ENCODE data around the gene ZER1.
"Not testable (repeated sequence)": the region's sequence is repeated elsewhere in the genome, so short reads cannot be mapped to it uniquely, and the experiment has no call there.

The ZER1 gene

DNA sequence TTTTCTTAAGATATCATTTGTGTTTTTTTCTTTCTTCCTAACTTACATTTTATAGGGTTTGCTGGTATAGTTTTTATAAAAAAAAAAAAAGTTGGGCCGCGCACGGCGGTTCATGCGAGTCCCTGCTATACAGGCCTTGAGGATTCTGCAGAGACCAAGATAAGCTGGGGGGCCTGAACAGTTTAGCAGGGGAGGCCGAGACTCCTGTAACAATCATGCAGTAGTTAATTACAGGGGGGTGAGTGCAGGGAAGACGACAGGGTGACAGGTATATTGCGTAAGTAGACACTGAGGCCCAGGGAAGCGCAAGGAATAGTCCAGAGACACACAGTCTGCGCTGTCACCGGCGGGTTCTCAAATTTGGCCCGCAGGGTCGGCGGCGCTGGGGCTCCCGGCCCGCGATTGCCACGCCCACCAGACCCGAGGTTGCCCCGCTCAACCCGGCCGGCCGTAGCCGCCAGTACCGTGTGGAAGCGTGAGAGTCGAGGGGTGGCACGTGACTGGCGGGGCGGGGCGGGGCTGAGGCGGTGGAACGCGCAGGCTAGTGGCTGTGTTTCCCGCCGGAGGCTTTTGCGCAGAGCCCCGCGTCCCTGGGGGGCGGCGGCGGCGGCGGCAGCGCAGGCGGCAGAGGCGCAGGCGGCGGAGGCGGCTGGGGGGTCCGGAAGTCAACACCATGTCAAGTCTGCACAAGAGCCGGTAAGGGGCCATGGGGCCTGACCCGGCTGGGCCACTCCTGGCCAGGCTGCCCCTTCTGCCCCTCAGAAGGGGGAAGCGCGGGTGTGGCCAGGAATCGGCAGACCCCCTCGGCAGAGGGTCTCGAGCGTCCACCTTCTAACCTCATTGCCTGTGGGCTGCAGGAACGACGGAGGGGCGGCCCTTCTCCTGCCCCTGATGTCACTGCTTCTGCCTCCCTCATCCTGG, 15.2 kb upstream of the ZER1 start, which contains the start of gene TBC1D13:
Gene TBC1D13 (plus strand): TSS at position 573 of the 921 bp plus-strand sequence. CDS start 101 bp downstream, at position 674.
- DNase-seq = peak; percentile 85 to 93 (median 90)

DNA sequence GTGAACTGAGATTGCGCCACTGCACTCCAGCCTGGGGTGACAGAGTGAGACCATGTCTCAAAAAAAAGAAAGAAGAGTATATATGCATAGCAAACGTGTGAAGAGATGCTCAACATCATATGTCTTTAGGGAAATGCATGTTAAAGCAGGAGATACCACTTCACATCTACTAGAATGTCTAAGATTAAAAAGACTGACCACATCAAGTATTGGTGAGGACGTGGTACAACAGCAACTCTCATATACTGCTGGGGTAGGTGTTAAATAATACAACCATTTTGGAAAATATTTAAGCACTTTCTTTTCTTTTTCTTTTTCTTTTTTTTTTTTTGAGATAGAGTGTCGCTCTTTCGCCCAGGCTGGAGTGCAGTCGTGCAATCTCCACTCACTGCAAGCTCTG, 13.7 kb upstream of the ZER1 start:
- DNase-seq = no peak

DNA sequence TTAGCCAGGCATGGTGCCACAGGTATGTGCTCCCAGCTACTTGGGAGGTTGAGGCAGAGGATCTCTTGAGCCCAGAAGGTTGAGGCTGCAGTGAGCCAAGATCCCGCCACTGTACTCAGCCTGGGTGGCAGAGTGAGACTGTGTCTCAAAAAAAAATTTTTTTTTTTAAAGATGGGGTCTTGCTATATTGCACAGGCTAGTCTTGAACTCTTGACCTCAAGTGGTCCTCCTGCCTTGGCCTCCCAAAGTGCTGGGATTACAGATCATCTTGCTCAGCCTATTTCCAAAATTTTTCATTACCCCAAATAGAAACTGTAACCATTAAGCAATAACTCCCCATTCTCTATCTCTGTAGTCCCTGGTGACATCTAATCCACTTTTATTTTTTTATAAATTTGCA, 10.9 kb upstream of the ZER1 start:
- no peak for DNase-seq

DNA sequence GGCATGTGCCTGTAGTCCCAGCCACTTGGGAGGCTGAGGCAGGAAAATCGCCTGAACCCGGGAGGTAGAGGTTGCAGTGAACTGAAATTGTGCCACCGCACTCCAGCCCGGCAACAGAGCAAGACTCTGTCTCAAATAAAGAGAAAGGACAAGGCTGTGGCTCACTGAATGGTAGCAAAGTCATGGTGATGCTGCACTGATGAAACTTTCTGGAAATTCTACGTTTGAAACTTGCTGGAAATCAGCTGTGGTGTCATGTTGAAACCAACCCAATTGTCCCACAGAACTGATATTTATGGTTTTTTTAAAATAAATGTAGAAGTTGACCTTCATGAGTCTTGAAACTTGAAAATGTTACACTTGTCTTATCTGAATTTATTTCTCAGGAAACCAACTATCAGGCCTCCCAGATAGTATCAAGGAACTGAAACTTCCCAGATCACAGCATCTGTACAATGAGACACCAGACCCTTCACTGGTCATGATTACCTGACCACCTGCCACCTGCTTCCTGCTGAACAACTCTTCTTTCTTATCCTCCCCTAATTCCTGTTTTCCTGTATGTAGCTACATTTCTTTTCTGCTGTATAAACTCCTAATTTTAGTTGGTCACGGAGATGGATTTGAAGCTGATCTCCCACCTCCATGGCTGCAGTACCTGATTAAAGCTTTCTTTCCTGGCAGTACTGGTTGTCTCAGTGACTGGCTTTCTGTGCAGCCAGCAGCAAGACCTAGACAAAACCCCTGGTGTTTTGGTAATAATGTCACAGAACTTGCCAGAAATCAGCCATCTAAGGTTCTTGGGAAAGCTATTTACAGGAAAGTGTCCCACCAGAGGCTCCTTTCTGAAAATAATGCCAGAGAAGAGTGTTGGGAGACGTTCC, 9.7 kb upstream of the ZER1 start:
- DNase-seq = no peak

DNA sequence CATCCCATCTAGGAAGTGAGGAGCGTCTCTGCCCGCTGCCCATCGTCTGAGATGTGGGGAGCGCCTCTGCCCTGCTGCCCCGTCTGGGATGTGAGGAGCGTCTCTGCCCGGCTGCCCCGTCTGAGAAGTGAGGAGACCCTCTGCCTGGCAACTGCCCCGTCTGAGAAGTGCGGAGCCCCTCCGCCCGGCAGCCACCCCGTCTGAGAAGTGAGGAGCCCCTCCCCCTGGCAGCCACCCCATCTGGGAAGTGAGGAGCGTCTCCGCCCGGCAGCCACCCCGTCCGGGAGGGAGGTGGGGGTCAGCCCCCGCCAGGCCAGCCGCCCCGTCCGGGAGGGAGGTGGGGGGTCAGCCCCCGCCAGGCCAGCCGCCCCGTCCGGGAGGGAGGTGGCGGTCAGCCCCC, 8.4 kb upstream of the ZER1 start:
- not testable (repeated sequence) for DNase-seq

DNA sequence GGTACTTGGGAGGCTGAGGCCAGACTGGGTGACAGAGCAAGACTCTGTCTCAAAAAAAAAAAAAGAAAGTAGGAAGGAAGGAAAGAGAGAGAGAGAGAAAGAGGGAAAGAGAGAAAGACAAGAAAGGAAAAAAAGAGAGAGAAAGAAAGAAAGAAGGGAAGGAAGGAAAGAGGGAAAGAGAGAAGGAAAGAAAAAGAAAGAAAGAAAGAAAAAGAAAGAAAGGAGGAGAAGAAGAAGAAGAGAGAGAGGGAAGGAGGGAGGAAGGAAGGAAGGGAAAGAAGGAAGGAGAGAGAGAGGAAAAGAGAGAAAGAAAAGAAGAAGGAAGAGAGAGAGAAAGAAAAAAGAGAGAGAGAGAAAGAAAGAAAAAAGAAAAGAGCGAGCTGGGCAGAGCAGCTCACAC, 3.1 kb upstream of the ZER1 start:
- DNase-seq = no peak

DNA sequence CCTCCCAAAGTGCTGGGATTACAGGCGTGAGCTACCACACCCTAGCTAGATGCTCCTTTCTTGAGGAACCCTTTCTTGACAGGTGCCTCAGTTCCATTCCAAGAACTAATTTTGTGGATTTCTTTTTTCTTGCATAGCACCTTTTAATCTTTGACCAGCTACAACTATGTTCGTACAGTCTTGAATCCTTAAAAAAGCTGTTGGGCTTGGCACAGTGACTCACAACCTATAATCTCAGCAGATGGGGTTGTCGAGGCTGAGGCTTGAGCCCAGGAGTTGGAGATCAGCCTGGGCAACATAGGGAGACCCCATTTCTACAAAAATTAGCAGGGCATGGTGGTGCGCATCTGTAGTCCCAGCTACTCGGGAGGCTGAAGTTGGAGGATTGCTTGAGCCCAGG, 1.3 kb upstream of the ZER1 start:
- no peak for DNase-seq

DNA sequence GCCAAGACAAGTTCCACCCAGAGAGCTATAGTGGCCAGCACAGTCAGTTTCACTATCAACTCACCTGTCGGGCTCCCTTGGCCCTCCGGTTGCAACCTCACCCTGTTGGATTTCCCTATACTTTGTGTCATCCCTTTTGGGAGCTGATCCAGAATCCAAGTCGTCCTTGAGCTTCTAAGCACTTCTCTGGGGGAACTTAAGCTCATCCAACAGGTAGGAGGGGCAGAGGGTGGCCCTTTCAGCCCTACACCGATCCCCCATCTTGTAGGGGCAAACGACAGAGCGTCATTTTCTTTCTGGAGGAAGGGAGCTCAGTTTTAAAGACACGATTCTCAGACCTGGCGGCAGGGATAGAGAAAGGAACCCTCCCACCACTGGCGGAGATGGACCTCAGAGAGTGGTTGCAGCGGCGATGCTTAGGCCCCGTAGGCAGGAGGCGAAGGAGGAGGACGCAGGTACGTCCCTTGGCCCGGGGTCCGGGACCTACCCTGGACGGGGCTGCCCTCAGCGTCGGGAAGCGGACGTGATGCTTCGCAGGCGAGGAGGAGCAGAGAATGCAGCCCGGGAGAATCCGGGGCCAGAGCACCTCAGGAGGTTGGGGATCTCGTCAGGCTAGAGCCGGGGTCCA, 519 bp downstream of the ZER1 start:
- DNase-seq = peak in 3 of 6 experiments; percentile 24 to 77 (median 45)

DNA sequence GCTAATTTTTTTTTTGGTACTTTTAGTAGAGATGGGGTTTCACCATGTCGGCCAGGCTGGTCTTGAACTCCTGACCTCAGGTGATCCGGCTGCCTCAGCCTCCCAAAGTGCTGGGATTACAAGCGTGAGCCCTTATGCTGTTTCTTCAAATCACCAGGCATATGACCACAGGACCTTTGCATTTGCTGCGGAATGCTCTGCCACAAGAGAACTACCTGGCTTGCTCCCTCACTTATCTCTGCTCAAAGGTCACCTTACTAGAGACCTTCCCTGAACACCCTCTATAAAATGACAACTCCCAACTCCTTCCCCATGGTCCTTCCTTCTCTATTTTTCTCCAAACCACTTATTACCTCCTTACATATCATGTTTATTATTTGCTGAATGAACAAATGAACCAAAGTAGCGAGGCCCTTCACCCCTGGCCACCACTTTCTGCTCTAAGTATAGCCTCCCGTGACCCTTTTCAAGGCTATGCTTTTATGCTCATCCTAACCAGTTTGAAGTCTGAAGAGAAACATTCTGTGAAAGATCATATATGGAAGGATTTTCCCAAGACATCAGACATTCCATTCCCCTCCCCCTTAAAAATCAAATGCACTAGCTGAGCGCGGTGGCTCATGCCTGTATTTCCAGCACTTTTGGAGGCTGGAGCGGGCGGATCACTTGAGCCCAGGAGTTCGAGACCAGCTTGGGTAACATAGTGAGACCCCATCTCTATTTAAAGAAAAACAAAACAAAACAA, 1.3 kb downstream of the ZER1 start:
- DNase-seq = no peak

DNA sequence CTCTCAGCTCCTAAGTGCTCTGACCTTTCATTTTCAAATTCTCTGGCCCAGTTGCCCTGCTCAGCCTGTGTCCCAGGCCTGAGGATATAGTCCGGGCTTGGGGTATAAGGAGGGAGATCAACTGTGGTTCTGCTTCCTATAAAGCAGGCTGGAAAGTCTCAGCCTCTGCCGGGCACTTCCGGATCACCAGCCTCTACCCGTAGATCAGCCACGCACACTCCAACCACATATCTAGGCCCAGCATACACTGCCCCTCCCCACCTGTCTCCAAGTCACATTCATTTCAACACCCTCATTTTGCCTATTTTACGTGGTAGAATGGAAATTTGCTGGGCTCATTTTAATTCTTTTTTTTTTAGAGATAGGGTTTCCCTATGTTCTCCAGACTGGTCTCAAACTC, 3.1 kb downstream of the ZER1 start:
- no peak for DNase-seq

DNA sequence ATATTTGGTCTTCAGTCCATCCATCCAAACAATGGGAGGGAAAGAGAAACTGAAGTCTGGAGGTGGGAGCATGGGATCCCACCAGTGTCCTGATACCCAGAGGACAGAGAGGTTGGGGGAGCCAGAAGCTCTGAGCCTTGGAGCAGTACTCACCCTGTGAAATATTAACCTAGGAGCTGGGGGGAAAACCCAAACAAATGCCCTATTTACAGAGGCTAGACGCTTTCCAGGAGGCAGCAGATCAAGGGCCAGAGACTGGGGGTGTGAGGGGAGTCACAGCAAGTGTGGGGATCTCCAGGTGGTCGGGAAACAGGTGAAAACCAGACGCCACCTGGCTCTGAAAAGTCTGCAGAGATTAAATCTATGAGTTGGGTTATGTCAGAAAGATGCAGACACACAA, 6.2 kb downstream of the ZER1 start:
- DNase-seq = no peak

DNA sequence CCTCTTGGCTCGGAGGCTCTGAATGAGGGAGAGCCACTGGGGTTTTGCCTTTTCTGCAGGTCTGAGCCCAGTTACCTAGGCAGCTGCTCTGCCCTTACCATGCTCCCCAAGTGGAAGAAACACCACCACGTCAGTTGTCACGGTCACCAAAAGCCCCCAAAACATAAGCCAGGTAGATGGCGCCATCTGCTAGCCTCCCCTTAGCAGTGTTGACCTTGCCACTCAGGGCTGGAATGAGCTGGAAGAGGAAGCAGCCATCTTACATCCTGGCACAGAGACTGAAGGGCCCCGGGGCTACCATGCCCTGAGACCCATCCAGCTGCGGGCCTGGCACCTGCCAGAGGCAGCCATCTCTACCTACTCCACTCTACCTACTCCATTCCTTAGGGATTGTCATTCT, 7.4 kb downstream of the ZER1 start:
- DNase-seq = no peak

DNA sequence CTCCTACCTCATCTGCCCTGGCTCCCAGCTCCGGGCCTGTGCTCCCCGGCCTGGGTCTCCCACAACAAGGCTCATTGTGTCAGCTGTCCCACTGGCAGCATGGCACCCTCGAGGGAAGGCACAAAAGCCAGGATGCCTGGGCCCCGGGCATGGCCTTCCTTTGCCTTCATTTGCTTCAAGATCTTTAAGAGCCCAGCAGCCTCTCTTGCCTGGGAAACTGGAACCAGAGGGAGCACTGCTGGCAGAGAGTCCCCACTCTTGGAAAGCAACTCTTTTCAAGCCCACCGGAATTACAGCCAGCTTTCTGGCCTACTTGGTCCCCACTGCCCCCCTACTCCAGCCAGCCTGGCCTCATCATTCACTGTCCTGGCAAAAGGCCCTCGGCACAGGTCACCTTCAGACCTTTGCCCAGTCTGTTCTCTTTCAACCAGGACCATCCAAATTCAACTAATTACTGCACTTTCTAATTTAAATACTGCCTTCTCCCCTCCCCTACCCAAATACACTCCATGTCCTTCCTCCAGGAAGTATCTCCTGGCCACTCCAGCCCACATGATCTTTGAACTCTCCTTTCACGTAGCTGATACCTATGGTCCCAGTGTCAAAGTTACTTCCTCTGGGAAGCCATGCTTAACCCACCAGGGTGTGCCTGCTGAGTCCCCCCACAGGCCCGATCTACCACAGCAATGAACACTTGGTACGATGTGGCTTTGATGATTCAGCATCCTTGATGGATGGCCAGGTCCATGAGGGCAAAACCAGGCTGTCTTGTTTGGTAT, 8.9 kb downstream of the ZER1 start:
- DNase-seq = no peak

DNA sequence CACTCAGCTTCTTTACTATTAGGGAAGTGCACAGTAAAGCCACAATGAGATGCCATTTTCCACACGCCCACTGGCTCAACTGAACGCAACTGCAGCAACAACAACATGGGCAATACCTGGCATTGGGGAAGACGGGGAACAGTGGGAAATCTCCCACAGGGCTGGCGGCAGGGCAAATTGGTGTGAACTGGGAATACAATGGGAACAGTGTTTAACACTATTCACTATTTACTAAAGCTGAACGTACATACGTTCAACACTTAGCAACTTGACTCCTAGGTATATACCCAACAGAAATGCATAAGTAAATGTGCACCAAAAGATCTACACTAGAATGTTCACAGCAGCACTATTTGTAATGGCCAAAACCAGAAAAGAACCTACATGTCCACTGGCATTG, 14.1 kb downstream of the ZER1 start:
- no peak for DNase-seq

DNA sequence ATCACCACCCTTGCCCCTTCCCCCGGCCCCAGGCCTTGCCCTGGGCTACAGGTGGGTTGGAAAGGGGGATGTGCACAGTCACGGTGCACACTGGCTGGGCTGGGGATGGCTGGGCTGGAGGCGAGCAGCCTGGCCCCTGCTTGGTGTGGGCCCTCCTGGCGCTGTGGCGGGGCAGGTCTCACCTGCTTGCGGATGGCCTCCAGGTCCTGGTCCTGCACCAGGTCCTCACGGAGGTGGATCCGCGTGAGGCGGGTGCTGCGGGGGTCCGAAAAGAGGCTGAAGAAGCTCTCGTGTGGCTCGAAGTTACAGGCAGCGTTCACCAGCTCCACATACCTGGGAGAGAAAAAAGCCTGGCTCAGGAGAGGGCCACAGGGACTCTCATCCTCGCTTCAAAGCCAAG, 18.1 kb downstream of the ZER1 start:
- no peak for DNase-seq

DNA sequence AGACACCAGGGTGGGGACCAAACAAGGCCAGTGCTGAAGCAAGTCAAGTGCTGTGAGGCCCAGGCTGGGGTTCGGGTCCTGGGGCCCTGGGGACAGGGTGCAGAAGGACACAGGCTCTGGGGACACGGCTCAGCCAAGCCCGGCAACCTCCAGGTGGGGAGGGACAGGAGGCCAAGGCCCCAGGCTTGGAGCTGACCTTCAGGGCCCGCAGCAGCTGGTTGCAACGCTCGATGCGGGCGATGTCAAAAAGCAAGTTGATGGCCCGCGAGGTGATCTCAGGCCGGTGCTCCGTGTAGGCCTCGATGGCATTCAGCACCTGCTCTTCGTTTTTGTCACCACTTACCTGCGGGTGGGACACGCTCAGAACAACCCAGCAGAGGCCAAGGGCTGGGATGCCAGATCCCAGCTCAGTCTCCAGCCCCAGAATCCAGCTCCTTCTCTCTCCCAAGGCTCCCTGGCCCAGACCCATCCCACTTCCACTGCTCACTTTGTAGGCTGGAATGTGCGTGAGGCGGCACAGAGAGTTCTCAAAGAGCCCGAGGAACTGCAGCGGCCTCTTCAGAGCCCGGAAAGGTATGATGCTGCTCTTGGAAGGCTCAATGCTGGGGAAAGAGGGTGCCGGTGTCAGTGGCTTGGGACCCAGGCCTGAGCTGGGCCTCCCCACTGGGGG, 20.7 kb downstream of the ZER1 start:
- no peak for DNase-seq

DNA sequence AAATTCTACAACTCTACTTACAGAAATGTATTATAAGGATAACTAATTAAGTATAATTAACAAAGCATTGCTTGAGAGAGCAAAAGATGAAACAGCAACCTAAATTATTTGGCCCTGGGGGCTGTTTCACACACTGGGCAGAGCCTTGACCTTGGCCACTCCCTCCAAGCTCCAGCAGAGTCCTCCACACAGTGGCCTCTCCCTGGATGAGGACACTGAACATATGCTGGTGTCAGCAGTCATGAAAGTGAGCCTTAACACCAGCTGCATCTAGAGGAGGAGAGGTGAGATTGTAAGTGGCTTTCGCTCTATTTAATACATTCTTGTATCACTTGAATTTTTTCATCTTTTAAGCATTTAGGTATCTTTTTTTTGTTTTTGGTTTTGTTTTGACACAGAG, 24.5 kb downstream of the ZER1 start:
- no peak for DNase-seq

DNA sequence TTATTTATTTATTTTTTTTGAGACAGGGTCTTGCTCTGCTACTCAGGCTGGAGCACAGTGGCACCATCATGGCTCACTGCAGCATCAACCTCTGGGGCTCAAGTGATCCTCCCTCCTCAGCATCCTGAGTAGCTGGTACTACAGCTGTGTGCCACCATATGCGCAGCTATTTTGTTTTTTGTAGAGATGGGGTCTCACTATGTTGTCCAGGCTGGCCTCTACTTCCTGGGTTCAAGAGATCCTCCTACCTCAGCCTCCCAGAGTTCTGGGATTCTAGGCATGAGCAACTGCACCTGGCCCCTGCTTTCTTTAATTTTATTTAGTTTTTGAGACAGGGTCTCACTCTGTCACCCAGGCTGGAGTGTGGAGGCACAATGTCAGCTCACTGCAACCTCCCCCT, 28.3 kb downstream of the ZER1 start:
- no peak for DNase-seq

DNA sequence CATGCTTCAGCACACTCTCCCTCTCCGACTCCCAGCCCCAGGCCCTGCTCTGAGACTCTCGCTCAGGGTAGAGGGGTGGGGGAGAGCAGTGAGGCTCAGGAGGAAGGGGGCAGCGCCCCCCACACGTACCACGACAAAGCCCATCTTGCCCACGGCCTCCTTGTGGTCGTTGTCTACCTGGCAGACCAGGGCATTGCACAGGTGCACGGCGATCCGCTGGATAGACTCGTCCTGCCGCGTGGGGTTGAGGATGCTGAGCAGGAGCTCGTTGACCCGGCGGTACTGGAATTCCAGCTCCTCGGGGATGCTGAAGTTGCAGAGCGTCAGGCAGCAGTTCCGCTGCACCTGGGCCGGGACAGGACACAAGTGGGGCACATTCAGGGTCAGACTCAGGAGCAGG, 29.3 kb downstream of the ZER1 start:
- DNase-seq = no peak

DNA sequence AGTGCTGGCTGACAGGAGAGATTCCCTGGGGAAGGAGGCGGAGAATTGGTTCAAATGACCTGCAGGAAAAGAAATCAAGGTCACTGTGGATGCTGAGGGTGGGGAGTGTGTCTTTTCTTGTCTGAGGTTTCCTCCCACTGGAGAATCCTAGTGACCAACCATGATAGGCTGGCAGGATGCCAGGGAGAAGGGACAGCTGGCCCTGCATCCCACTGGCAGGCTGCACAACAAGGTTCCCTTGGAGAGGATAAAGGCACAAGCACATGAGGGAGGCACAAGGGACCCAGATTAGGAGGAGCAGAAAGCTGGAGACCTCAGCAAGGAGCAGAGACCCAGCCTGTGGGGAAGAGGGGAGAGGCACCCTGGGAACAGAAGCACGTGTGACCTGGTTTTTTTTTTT, 36.4 kb downstream of the ZER1 start:
- DNase-seq = no peak

DNA sequence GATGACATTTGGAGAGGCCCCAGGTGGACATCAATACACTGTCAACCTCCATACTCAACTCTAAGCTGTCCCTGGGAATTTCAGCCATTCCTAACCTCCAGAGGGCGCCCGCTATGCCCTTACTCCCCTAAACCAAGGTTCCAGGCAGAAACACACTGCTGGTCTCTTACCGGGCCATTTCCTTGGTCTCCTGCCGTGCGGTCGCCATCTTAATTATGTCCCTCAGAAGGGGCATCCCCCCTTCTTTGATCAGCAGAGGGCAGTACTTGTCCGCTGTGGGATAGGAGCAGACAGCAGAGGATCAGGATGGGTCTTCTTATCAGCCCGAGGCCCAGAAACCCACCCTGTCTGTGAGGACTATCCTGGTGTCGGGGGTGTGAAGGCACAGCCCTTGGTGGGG, 38.5 kb downstream of the ZER1 start:
- DNase-seq = peak in 1 of 6 experiments; percentile 7

All from stimulated activated naive CD4-positive, alpha-beta T cell (primary cell).